Neural cell (in vitro differentiated cells): ENCODE results near the gene FRMD4A. TPM values are rescaled to one million over a fixed set of nuclear protein-coding genes. Genes with fewer than 3 reads are reported as not detected.

ENCODE experiments used
- H2AFZ ChIP-seq: fragments of 200-600, 300-800 bp; sonication (generic), shearing (Covaris generic); 2 replicates; pipeline ENCODE4 v1.6.0; 2014; ENCODE audit warnings: low read depth, mild to moderate bottlenecking, antibody characterized with exemption, low read length, moderate library complexity
- H3F3A ChIP-seq: fragments of 200-600 bp; shearing (Covaris generic); 2 replicates; pipeline ENCODE4 v1.6.1; 2016; ENCODE audit warnings: mild to moderate bottlenecking, moderate library complexity, mixed read lengths, antibody characterized with exemption, low read length; ENCODE audit not compliant: insufficient read depth, poor library complexity, severe bottlenecking
- H3K27ac ChIP-seq: fragments of 200-600, 300-800 bp; sonication (generic), shearing (Covaris generic); 2 replicates; pipeline ENCODE4 v1.5.1; 2014; ENCODE audit warnings: mild to moderate bottlenecking, low read length, moderate library complexity
- H3K27me3 ChIP-seq: fragments of 300-800, 200-600 bp; sonication (generic), shearing (Covaris generic); 2 replicates; pipeline ENCODE4 v1.6.0; 2014; ENCODE audit warnings: mild to moderate bottlenecking, low read depth, low read length, moderate library complexity; ENCODE audit not compliant: insufficient read depth
- H3K36me3 ChIP-seq: fragments of 300-800, 200-600 bp; sonication (generic), shearing (Covaris generic); 2 replicates; pipeline ENCODE4 v1.5.1; 2014; ENCODE audit warnings: mild to moderate bottlenecking, antibody characterized with exemption, low read length, moderate library complexity; ENCODE audit not compliant: insufficient read depth
- H3K4me2 ChIP-seq: fragments of 300-800, 200-600 bp; sonication (generic), shearing (Covaris generic); 2 replicates; pipeline ENCODE4 v1.6.0; 2014; ENCODE audit warnings: mild to moderate bottlenecking, low read length
- H3K4me3 ChIP-seq: fragments of 300-800, 200-600 bp; sonication (generic), shearing (Covaris generic); 2 replicates; pipeline ENCODE4 v1.5.1; 2014; ENCODE audit warnings: mild to moderate bottlenecking, low read length, moderate library complexity
- H3K79me2 ChIP-seq: fragments of 200-600 bp; shearing (Covaris generic); replicated peaks from 2 replicates; pipeline ENCODE4 v1.6.0; 2014; ENCODE audit warnings: mild to moderate bottlenecking, low read length, moderate library complexity; ENCODE audit not compliant: insufficient read depth
- H3K9ac ChIP-seq: fragments of 300-800, 200-600 bp; sonication (generic), shearing (Covaris generic); 2 replicates; pipeline ENCODE4 v1.6.1; 2016; ENCODE audit warnings: mild to moderate bottlenecking, low read length, mixed read lengths
- H3K9me2 ChIP-seq: fragments of 200-600 bp; shearing (Covaris generic); 2 replicates; pipeline ENCODE4 v1.6.1; 2016; ENCODE audit warnings: mild to moderate bottlenecking, low read length, mixed read lengths; ENCODE audit not compliant: insufficient read depth
- H3K9me3 ChIP-seq: fragments of 200-600, 300-800 bp; sonication (generic), shearing (Covaris generic); 2 replicates; pipeline ENCODE4 v1.6.1; 2016; ENCODE audit warnings: mild to moderate bottlenecking, mixed run types, low read length, moderate library complexity, mixed read lengths
- H4K20me1 ChIP-seq: fragments of 200-600 bp; shearing (Covaris generic); 2 replicates; pipeline ENCODE4 v1.6.1; 2016; ENCODE audit warnings: mild to moderate bottlenecking, mixed run types; ENCODE audit not compliant: insufficient read depth
- CTCF ChIP-seq: fragments of 450-650 bp; IDR thresholded peaks from 2 replicates; pipeline ENCODE4 v1.5.1; 2014; ENCODE audit warnings: antibody characterized with exemption, mild to moderate bottlenecking, moderate library complexity; ENCODE audit not compliant: poor library complexity, severe bottlenecking
- EP300 ChIP-seq: fragments of 450-650 bp; conservative IDR thresholded peaks from 2 replicates; pipeline ENCODE4 v1.6.1; 2014; ENCODE audit warnings: antibody characterized with exemption, mild to moderate bottlenecking, moderate library complexity; ENCODE audit not compliant: poor library complexity, severe bottlenecking
- EZH2 ChIP-seq: fragments of 200-600, 300-800 bp; shearing (Covaris generic), sonication (generic); IDR thresholded peaks from 2 replicates; pipeline ENCODE4 v1.6.1; 2014; ENCODE audit warnings: antibody characterized with exemption, low read length, borderline replicate concordance, mild to moderate bottlenecking; ENCODE audit not compliant: insufficient read depth, poor library complexity, severe bottlenecking
- MXI1 ChIP-seq: fragments of 450-650 bp; conservative IDR thresholded peaks from 2 replicates; pipeline ENCODE4 v1.6.1; 2014; ENCODE audit warnings: antibody characterized with exemption, mild to moderate bottlenecking; ENCODE audit not compliant: poor library complexity, severe bottlenecking
- POLR2AphosphoS5 ChIP-seq: IDR thresholded peaks from 2 replicates; pipeline ENCODE4 v1.6.1; 2012
- RAD21 ChIP-seq: fragments of 450-650 bp; conservative IDR thresholded peaks from 2 replicates; pipeline ENCODE4 v1.6.1; 2014; ENCODE audit warnings: antibody characterized with exemption, mild to moderate bottlenecking, moderate library complexity
- REST ChIP-seq: IDR thresholded peaks from 2 replicates; pipeline ENCODE4 v1.6.1; 2012; ENCODE audit warnings: borderline replicate concordance
- SMC3 ChIP-seq: fragments of 450-650 bp; conservative IDR thresholded peaks from 2 replicates; pipeline ENCODE4 v1.6.1; 2014; ENCODE audit warnings: antibody characterized with exemption, mild to moderate bottlenecking, moderate library complexity; ENCODE audit not compliant: poor library complexity
- TAF1 ChIP-seq: IDR thresholded peaks from 2 replicates; pipeline ENCODE4 v1.6.1; 2012; ENCODE audit warnings: low read depth
- polyA plus RNA-seq: library from polyadenylated mRNA; depleted of rRNA; stranded (reverse); fragments of >200 nt; gene quantifications from 2 replicates; pipeline ENCODE4 v1.2.3, GENCODE V29; 2014

Gene FRMD4A
- polyA plus RNA-seq, 1 donor from 2014 or later = 36.5 TPM

- no peak overlapping the region for H3K4me2 ChIP-seq
- no peaks in the 10 kb centered on the region for H3K79me2 ChIP-seq
- H3K4me3 ChIP-seq = no peak overlapping the region
- no peak for TF ChIP-seq TAF1
- TF ChIP-seq CTCF = no peak
- no peak for TF ChIP-seq RAD21
- TF ChIP-seq REST = no peak
- TF ChIP-seq EP300 = no peak
- no peak for TF ChIP-seq POLR2AphosphoS5
- no peak for TF ChIP-seq MXI1
- no peak for TF ChIP-seq EZH2
- no peak for TF ChIP-seq SMC3
- no peaks in the 10 kb centered on the region for H3K9me2 ChIP-seq
- no peak overlapping the region for H2AFZ ChIP-seq
- H3K27me3 ChIP-seq = no peaks in the 10 kb centered on the region
- H4K20me1 ChIP-seq = no peaks in the 10 kb centered on the region
- no peak overlapping the region for H3K27ac ChIP-seq
- no peaks in the 10 kb centered on the region for H3F3A ChIP-seq
- no peak overlapping the region for H3K9ac ChIP-seq
- no peaks in the 10 kb centered on the region for H3K36me3 ChIP-seq
- no peaks in the 10 kb centered on the region for H3K9me3 ChIP-seq
Measured at GRCh38 chr10:14336736-14337135, 6.0 kb upstream of the FRMD4A start.

- TF ChIP-seq RAD21 (no peak), POLR2AphosphoS5 (no peak), EZH2 (no peak), CTCF (no peak), EP300 (no peak), REST (no peak), TAF1 (no peak), SMC3 (no peak)
- no peaks in the 10 kb centered on the region for H3K79me2 ChIP-seq
- H3K27me3 ChIP-seq = no peaks in the 10 kb centered on the region
Measured at GRCh38 chr10:14334771-14335170, 4.0 kb upstream of the FRMD4A start.

More at GRCh38 chr10:14334771-14335170, 4.0 kb upstream of the FRMD4A start:
- Histone ChIP-seq H2AFZ (no peak overlapping the region), H3K9me3 (no peaks in the 10 kb centered on the region), H3K4me3 (no peak overlapping the region), H3F3A (no peaks in the 10 kb centered on the region), H3K9ac (no peak overlapping the region), H3K9me2 (no peaks in the 10 kb centered on the region), H3K4me2 (no peak overlapping the region), H3K36me3 (no peaks in the 10 kb centered on the region), H3K27ac (no peak overlapping the region), H4K20me1 (no peaks in the 10 kb centered on the region)
